GM12878 (cell line): ENCODE data around the gene TRPT1. TPM values are rescaled to one million over a fixed set of nuclear protein-coding genes. Genes with fewer than 3 reads are reported as not detected.

Experiments
- CEBPB ChIP-seq, 2 experiments: fragments of 150-350 bp in 1 of 2; IDR thresholded peaks; 2 replicates each; pipeline ENCODE4 v1.6.1; 2012 to 2014; ENCODE audit warnings: low read depth in 2 of 2, low read length in 2 of 2, borderline replicate concordance in 1 of 2, inconsistent platforms in 1 of 2
- EED ChIP-seq: sonication (generic); IDR thresholded peaks from 2 replicates; pipeline ENCODE4 v1.6.1; 2016; ENCODE audit warnings: antibody characterized with exemption, low read depth
- GATAD2B ChIP-seq: fragments of 450-650 bp; conservative IDR thresholded peaks from 2 replicates; pipeline ENCODE4 v1.6.1; 2017; ENCODE audit warnings: low read depth, mild to moderate bottlenecking, moderate library complexity
- KAT2A ChIP-seq: conservative IDR thresholded peaks from 2 replicates; pipeline ENCODE4 v1.6.1; 2011; ENCODE audit warnings: low read depth, low read length; ENCODE audit not compliant: control insufficient read depth
- MLLT1 ChIP-seq: fragments of 450-650 bp; IDR thresholded peaks from 2 replicates; pipeline ENCODE4 v1.6.1; 2016; ENCODE audit warnings: mild to moderate bottlenecking
- MTA2 ChIP-seq: fragments of 450-650 bp; IDR thresholded peaks from 2 replicates; pipeline ENCODE4 v1.6.1; 2016; ENCODE audit warnings: low read depth, mild to moderate bottlenecking, moderate library complexity
- MXI1 ChIP-seq: fragments of 150-350 bp; IDR thresholded peaks from 2 replicates; pipeline ENCODE4 v1.6.1; 2011; ENCODE audit warnings: low read depth, mild to moderate bottlenecking, inconsistent platforms, low read length, improper control_type of control experiment
- NBN ChIP-seq: fragments of 450-650 bp; IDR thresholded peaks from 2 replicates; pipeline ENCODE4 v1.6.1; 2016
- PRDM15 ChIP-seq: fragments of 450-650 bp; formaldehyde crosslinking; IDR thresholded peaks from 2 replicates; pipeline ENCODE4 v1.4.0; 2020; ENCODE audit warnings: mild to moderate bottlenecking, moderate library complexity
- RAD51 ChIP-seq: fragments of 450-650 bp; IDR thresholded peaks from 2 replicates; pipeline ENCODE4 v1.6.1; 2016; ENCODE audit warnings: moderate library complexity, mild to moderate bottlenecking, inconsistent platforms
- RUNX3 ChIP-seq: IDR thresholded peaks from 2 replicates; pipeline ENCODE4 v1.6.1; 2012; ENCODE audit warnings: low read length, inconsistent platforms
- SMAD1 ChIP-seq: fragments of 450-650 bp; IDR thresholded peaks from 2 replicates; pipeline ENCODE4 v1.6.1; 2018; ENCODE audit warnings: mild to moderate bottlenecking, low read depth; ENCODE audit not compliant: partially characterized antibody
- SREBF1 ChIP-seq: IDR thresholded peaks from 2 replicates; pipeline ENCODE4 v1.6.1; 2012; ENCODE audit warnings: mild to moderate bottlenecking, low read length
- SRF ChIP-seq, 2 experiments: IDR thresholded peaks; 2 replicates each; pipeline ENCODE4 v1.6.1; 2011; ENCODE audit warnings: low read depth in 2 of 2, low read length in 2 of 2, mild to moderate bottlenecking in 1 of 2, moderate library complexity in 1 of 2
- STAT3 ChIP-seq: IDR thresholded peaks from 2 replicates; pipeline ENCODE4 v1.6.1; 2011; ENCODE audit warnings: low read depth, low read length, improper control_type of control experiment
- TBL1XR1 ChIP-seq: IDR thresholded peaks from 2 replicates; pipeline ENCODE4 v1.6.1; 2012; ENCODE audit warnings: low read depth, low read length, improper control_type of control experiment
- ZBED1 ChIP-seq: IDR thresholded peaks from 2 replicates; pipeline ENCODE4 v1.6.1; 2016; ENCODE audit warnings: borderline replicate concordance
- ZNF217 ChIP-seq: fragments of 450-650 bp; IDR thresholded peaks from 2 replicates; pipeline ENCODE4 v1.6.1; 2017; ENCODE audit warnings: antibody characterized with exemption, mild to moderate bottlenecking
- ZNF24 ChIP-seq: fragments of 450-650 bp; IDR thresholded peaks from 2 replicates; pipeline ENCODE4 v1.6.1; 2017; ENCODE audit warnings: antibody characterized with exemption, mild to moderate bottlenecking
- polyA plus RNA-seq, 11 experiments: library from polyadenylated mRNA; depleted of rRNA in 4 of 11; unstranded in 6 of 11; stranded (reverse) in 5 of 11; fragments of >200 nt; fragmentation: Nextera tagmentation in 4 of 11; fragmentation: Illumina TruSeq in 1 of 11; extraction: Ambion mirVana in 4 of 11; extraction: Trizol in 1 of 11; gene quantifications; 1 replicate in 1 of 11; 2 replicates in 10 of 11; pipeline versions ENCODE4 v1.2.1 to v1.2.3, GENCODE V29; 2011 to 2016; ENCODE audit warnings: inconsistent platforms in 2 of 11, missing spikeins in 2 of 11, low read depth in 1 of 11
- total RNA-seq, 4 experiments: library from RNA; depleted of rRNA in 3 of 4; stranded (reverse); fragments of >200 nt in 3 of 4; fragmentation: Illumina TruSeq in 1 of 4; extraction: Trizol in 1 of 4; gene quantifications; 2 replicates each; pipeline versions ENCODE4 v1.2.1 to v1.2.3, GENCODE V29; 2013 to 2021
- TF ChIP-seq, protein P1 (sequence below): IDR thresholded peaks from 2 replicates; pipeline ENCODE4 v1.6.1; 2012; ENCODE audit warnings: low read depth, low read length, improper control_type of control experiment
- TF ChIP-seq, protein P2 (sequence below): fragments of 450-650 bp; IDR thresholded peaks from 2 replicates; pipeline ENCODE4 v1.6.1; 2017; ENCODE audit warnings: mild to moderate bottlenecking, moderate library complexity

The TRPT1 gene
- total and polyA plus RNA-seq, 10 of the 15 experiments (the other 5 are each of a cell fraction or from before 2014, with no cell fraction given), result 7.1 to 63.0 (median 31.4) TPM

GRCh38 chr11:64185693-64186491 lies 40.1 kb downstream of the TRPT1 start, which contains the start of gene STIP1 (continued):
- no peak for TF ChIP-seq KAT2A
- TF ChIP-seq ZNF24, result no peak
- no peak for TF ChIP-seq MTA2
- TF ChIP-seq ZNF217, result no peak
- peak; percentile 52; the same call in 1 of the 2 replicates for TF ChIP-seq MLLT1
- no peak for TF ChIP-seq ZBED1
- no peak for TF ChIP-seq CEBPB (IDR thresholded peaks at IDR 0.05; ENCODE audit: borderline replicate concordance in 1 of 2, low read depth in 2 of 2, low read length in 2 of 2)
- TF ChIP-seq SRF (IDR thresholded peaks at IDR 0.05; ENCODE audit: low read depth in 2 of 2, low read length in 2 of 2), result no peak
- no peak; the same call in 1 of the 2 replicates for TF ChIP-seq SREBF1
- no peak for TF ChIP-seq PRDM15 (CRISPR knock-in tag)
- TF ChIP-seq SMAD1, result no peak
- TF ChIP-seq STAT3, result no peak
- no peak for TF ChIP-seq NBN
- TF ChIP-seq RAD51, result no peak
- TF ChIP-seq TBL1XR1, result no peak
- TF ChIP-seq EED, result no peak
- TF ChIP-seq RUNX3, result peak; percentile 84
- TF ChIP-seq MXI1, result peak; percentile 74
- TF ChIP-seq GATAD2B, result no peak
- TF ChIP-seq, protein P1, sequence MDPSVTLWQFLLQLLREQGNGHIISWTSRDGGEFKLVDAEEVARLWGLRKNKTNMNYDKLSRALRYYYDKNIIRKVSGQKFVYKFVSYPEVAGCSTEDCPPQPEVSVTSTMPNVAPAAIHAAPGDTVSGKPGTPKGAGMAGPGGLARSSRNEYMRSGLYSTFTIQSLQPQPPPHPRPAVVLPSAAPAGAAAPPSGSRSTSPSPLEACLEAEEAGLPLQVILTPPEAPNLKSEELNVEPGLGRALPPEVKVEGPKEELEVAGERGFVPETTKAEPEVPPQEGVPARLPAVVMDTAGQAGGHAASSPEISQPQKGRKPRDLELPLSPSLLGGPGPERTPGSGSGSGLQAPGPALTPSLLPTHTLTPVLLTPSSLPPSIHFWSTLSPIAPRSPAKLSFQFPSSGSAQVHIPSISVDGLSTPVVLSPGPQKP, result no peak
- TF ChIP-seq, protein P2, sequence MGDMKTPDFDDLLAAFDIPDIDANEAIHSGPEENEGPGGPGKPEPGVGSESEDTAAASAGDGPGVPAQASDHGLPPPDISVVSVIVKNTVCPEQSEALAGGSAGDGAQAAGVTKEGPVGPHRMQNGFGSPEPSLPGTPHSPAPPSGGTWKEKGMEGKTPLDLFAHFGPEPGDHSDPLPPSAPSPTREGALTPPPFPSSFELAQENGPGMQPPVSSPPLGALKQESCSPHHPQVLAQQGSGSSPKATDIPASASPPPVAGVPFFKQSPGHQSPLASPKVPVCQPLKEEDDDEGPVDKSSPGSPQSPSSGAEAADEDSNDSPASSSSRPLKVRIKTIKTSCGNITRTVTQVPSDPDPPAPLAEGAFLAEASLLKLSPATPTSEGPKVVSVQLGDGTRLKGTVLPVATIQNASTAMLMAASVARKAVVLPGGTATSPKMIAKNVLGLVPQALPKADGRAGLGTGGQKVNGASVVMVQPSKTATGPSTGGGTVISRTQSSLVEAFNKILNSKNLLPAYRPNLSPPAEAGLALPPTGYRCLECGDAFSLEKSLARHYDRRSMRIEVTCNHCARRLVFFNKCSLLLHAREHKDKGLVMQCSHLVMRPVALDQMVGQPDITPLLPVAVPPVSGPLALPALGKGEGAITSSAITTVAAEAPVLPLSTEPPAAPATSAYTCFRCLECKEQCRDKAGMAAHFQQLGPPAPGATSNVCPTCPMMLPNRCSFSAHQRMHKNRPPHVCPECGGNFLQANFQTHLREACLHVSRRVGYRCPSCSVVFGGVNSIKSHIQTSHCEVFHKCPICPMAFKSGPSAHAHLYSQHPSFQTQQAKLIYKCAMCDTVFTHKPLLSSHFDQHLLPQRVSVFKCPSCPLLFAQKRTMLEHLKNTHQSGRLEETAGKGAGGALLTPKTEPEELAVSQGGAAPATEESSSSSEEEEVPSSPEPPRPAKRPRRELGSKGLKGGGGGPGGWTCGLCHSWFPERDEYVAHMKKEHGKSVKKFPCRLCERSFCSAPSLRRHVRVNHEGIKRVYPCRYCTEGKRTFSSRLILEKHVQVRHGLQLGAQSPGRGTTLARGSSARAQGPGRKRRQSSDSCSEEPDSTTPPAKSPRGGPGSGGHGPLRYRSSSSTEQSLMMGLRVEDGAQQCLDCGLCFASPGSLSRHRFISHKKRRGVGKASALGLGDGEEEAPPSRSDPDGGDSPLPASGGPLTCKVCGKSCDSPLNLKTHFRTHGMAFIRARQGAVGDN, result no peak
